Activated T-cell treated with anti-CD3 and anti-CD28 coated beads for 24 hours (primary cell): ENCODE results near the gene PCK2.

Source experiments
- DNase-seq: peaks from one replicate; pipeline ENCODE4 v3.0.0-alpha.2; 2020; ENCODE audit warnings: low read depth

Gene PCK2

GRCh38 chr14:24136684-24137528, 42.8 kb downstream of the PCK2 start:
- no peak for DNase-seq

GRCh38 chr14:24137529-24138395, 43.7 kb downstream of the PCK2 start:
- no peak for DNase-seq

GRCh38 chr14:24138396-24139271, 44.5 kb downstream of the PCK2 start:
- DNase-seq = no peak

GRCh38 chr14:24139272-24139934, 45.3 kb downstream of the PCK2 start:
- DNase-seq = no peak

- peak; percentile 100 for DNase-seq
These were observed 47.2 kb downstream of the PCK2 start, which contains the start of gene EMC9 for GRCh38 chr14:24141097-24141880. TSS of gene EMC9 (minus strand) at chr14:24141591. CDS start at chr14:24141304, 287 bp downstream.

DNA sequence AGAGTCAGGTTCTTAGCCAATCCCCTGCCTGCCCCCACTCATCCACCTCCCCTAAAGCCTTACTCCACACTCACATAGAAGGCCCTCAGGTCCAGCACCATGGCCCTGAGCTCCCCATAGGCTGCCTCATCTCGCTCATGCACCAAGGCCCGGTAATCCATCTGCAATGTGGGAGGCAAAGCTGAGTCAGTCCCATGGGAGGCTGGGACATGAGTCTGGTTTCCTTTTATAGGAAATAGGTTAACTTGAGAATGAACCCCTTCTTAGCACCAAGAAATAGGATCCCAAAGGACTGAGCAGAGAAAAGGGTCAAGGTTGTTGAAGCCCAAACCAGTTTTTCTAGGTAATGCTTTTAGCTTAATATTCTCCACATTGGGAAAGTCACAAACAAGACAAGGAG, 49.4 kb downstream of the PCK2 start:
- no peak for DNase-seq

GRCh38 chr14:24144451-24144850, 50.3 kb downstream of the PCK2 start:
- no peak for DNase-seq

DNA sequence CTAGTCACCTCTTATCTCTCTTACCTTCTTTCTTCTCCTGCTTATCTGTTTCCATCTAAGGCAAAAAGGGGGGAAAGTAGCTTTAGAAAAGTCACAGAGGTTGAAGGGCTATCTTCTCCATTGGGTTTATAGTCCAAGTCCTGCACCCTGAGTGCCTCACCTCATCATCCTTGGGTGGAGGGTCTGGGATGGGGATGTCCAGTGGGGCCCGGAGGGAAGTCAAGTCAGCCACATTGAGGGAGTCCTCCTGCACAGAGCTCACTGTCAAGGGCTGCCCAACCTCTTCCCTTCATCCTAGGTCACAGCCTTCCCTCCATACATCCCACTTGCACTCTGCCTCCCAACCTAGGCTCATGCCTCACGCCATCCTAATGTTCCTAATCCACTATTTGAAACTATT, 51.1 kb downstream of the PCK2 start:
- DNase-seq = no peak

GRCh38 chr14:24145690-24146452, 51.8 kb downstream of the PCK2 start:
- DNase-seq = no peak

DNA sequence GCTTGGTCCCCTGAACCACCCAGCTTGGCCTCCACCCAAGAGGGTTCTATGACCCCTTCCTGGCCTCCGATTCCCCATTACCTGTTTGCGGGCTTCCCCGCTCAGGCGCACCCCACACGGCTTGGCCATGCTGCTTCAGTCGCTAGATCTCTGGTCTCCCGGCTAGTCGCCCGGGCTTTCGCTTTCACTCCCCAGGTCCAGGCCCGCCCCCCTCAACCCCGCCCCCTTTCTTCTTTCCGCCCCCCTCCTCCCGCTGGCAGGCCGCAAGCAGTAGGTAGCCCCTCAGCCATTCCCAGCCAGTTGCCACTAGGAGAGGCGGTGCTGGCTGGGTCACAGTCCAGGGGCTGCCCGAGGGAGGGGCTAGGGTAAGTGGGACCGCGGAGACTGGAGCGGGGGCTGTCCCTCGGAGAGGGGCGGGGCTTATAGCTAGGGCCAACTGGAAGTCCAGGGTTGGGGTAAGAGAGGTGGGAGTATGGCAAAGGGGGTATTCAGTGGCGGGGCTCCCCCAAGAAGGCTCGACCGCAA, 52.4 kb downstream of the PCK2 start, which contains the start of gene PSME2:
PSME2 (minus strand) TSS at position 158 of the 525 bp plus-strand sequence; CDS start at position 129, 29 bp downstream.
- DNase-seq = peak; percentile 86

GRCh38 chr14:24146978-24147760, 53.1 kb downstream of the PCK2 start, which contains the start of gene RNF31:
TSS of gene RNF31 (plus strand) at chr14:24147498. CDS start at chr14:24147699, 201 bp downstream.
- DNase-seq = peak; percentile 96

DNA sequence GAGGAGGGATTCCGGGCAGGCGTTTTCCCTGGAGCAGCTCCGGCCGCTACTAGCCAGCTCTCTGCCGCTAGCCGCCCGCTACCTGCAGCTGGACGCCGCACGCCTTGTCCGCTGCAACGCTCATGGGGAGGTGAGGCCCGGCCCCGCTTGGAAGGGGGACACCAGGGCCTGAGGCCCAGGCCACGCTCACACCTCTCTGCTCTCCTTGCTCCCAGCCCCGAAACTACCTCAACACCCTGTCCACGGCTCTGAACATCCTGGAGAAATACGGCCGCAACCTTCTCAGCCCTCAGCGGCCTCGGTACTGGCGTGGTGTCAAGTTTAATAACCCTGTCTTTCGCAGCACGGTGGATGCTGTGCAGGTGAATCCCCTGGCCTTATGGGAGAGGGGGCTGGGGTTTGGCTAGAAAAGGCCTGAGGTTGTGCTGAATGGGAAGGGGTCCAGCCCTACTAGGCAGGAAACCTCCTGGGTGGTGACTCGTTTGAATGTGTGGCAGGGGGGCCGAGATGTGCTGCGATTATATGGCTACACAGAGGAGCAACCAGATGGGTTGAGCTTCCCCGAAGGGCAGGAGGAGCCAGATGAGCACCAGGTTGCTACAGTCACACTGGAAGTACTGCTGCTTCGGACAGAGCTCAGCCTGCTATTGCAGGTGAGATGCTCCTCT, 53.8 kb downstream of the PCK2 start:
- DNase-seq = no peak

DNA sequence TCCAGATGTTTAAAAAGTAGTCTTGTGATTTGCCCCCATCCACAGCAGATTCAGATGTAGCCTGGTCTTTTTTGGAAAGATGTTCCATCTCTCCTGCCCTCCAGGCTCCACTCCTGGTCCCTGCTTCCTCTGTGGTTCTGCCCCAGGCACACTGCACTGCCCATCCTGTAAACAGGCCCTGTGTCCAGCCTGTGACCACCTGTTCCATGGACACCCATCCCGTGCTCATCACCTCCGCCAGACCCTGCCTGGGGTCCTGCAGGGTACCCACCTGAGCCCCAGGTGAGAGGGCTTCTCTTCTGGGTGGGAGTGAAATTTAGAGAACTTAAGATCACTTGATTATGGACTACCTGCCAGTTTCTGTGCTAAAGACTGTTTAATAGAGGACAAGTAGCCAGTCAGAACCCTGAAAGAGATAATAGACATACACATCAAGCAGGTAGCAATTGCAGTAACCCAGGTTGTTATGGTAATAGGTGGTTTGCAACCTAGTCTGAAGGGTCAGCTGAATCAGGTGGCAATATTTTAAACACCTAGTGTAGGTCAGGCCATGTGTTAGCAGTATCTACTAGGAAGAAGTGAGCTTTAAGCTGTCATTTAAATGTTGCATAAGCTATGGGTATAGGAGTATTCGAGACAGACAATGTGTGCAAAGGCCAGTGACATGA, 55.3 kb downstream of the PCK2 start:
- no peak for DNase-seq

GRCh38 chr14:24150061-24150460, 56.0 kb downstream of the PCK2 start:
- no peak for DNase-seq

DNA sequence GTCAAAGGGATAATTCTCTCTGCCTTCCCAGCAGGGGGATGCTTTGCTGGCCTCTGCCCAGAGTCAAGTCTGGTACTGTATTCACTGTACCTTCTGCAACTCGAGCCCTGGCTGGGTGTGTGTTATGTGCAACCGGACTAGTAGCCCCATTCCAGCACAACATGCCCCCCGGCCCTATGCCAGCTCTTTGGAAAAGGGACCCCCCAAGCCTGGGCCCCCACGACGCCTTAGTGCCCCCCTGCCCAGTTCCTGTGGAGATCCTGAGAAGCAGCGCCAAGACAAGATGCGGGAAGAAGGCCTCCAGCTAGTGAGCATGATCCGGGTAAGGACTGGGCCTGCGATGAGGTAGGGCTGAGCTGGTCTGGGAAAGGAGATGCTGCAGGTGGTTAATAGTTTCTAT, 56.5 kb downstream of the PCK2 start:
- no peak for DNase-seq

DNA sequence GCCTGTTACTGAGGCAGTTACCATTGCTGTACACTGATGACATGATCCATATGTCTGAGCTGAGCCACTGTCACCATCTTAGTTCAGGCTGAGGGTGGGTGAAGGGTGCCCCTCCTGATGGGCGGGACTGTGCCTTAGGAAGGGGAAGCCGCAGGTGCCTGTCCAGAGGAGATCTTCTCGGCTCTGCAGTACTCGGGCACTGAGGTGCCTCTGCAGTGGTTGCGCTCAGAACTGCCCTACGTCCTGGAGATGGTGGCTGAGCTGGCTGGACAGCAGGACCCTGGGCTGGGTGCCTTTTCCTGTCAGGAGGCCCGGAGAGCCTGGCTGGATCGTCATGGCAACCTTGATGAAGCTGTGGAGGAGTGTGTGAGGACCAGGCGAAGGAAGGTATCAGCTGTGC, 56.9 kb downstream of the PCK2 start:
- no peak for DNase-seq

GRCh38 chr14:24151404-24152080, 57.4 kb downstream of the PCK2 start:
- DNase-seq = no peak
